ENCODE measurements around the gene IZUMO1R.

Gene IZUMO1R

GRCh38 chr11:94308024-94308423 is 3.6 kb downstream of the IZUMO1R start:
- H3K4me3 ChIP-seq (ENCODE audit: low read length), result no peak overlapping the region
- TF ChIP-seq ZNF274 (IDR thresholded peaks at IDR 0.05; ENCODE audit: low read depth, low read length), result no peak

- no peak for TF ChIP-seq ZNF274 (IDR thresholded peaks at IDR 0.05; ENCODE audit: low read depth, low read length)
- no peak overlapping the region for H3K4me3 ChIP-seq (ENCODE audit: low read length)
Measured at GRCh38 chr11:94309757-94310156, 5.4 kb downstream of the IZUMO1R start.

GRCh38 chr11:94310191-94310875 is 6.0 kb downstream of the IZUMO1R start:
- no peak for TF ChIP-seq ZNF274 (IDR thresholded peaks at IDR 0.05; ENCODE audit: low read depth, low read length)
- no peak overlapping the region for H3K4me3 ChIP-seq (ENCODE audit: low read length)

GRCh38 chr11:94312339-94312738 is 8.0 kb downstream of the IZUMO1R start:
- TF ChIP-seq ZNF274 (IDR thresholded peaks at IDR 0.05; ENCODE audit: low read depth, low read length), result no peak

GRCh38 chr11:94314064-94314463 is 9.7 kb downstream of the IZUMO1R start:
- no peak for TF ChIP-seq ZNF274 (IDR thresholded peaks at IDR 0.05; ENCODE audit: low read depth, low read length)
- no peak overlapping the region for H3K4me3 ChIP-seq (ENCODE audit: low read length)

More at GRCh38 chr11:94312339-94312738, 8.0 kb downstream of the IZUMO1R start:
- no peak overlapping the region for H3K4me3 ChIP-seq (ENCODE audit: low read length)

GRCh38 chr11:94315664-94316063 is 11.3 kb downstream of the IZUMO1R start:
- no peak overlapping the region for H3K4me3 ChIP-seq (ENCODE audit: low read length)
- no peak for TF ChIP-seq ZNF274 (IDR thresholded peaks at IDR 0.05; ENCODE audit: low read depth, low read length)

GRCh38 chr11:94322501-94322900 is 18.1 kb downstream of the IZUMO1R start:
- H3K4me3 ChIP-seq (ENCODE audit: low read length), result no peak overlapping the region
- TF ChIP-seq ZNF274 (IDR thresholded peaks at IDR 0.05; ENCODE audit: low read depth, low read length), result no peak

GRCh38 chr11:94325681-94326080 is 21.3 kb downstream of the IZUMO1R start:
- no peak for TF ChIP-seq ZNF274 (IDR thresholded peaks at IDR 0.05; ENCODE audit: low read depth, low read length)
- no peak overlapping the region for H3K4me3 ChIP-seq (ENCODE audit: low read length)

- H3K4me3 ChIP-seq (ENCODE audit: low read length), result no peak overlapping the region
- no peak for TF ChIP-seq ZNF274 (IDR thresholded peaks at IDR 0.05; ENCODE audit: low read depth, low read length)
Measured at GRCh38 chr11:94326947-94327346, 22.6 kb downstream of the IZUMO1R start.

- no peak overlapping the region for H3K4me3 ChIP-seq (ENCODE audit: low read length)
- no peak for TF ChIP-seq ZNF274 (IDR thresholded peaks at IDR 0.05; ENCODE audit: low read depth, low read length)
Measured at GRCh38 chr11:94328587-94329080, 24.3 kb downstream of the IZUMO1R start.

GRCh38 chr11:94329501-94329900 is 25.1 kb downstream of the IZUMO1R start:
- H3K4me3 ChIP-seq (ENCODE audit: low read length), result no peak overlapping the region
- TF ChIP-seq ZNF274 (IDR thresholded peaks at IDR 0.05; ENCODE audit: low read depth, low read length), result no peak

- H3K4me3 ChIP-seq (ENCODE audit: low read length), result no peak overlapping the region
- no peak for TF ChIP-seq ZNF274 (IDR thresholded peaks at IDR 0.05; ENCODE audit: low read depth, low read length)
Measured at GRCh38 chr11:94330789-94331188, 26.4 kb downstream of the IZUMO1R start.

- no peak for TF ChIP-seq ZNF274 (IDR thresholded peaks at IDR 0.05; ENCODE audit: low read depth, low read length)
- no peak overlapping the region for H3K4me3 ChIP-seq (ENCODE audit: low read length)
Measured at GRCh38 chr11:94332814-94333213, 28.4 kb downstream of the IZUMO1R start.

GRCh38 chr11:94336033-94336432 is 31.7 kb downstream of the IZUMO1R start:
- H3K4me3 ChIP-seq (ENCODE audit: low read length), result no peak overlapping the region
- TF ChIP-seq ZNF274 (IDR thresholded peaks at IDR 0.05; ENCODE audit: low read depth, low read length), result no peak

- H3K4me3 ChIP-seq (ENCODE audit: low read length), result no peak overlapping the region
- TF ChIP-seq ZNF274 (IDR thresholded peaks at IDR 0.05; ENCODE audit: low read depth, low read length), result no peak
Measured at GRCh38 chr11:94338651-94339050, 34.3 kb downstream of the IZUMO1R start.

- no peak overlapping the region for H3K4me3 ChIP-seq (ENCODE audit: low read length)
- TF ChIP-seq ZNF274 (IDR thresholded peaks at IDR 0.05; ENCODE audit: low read depth, low read length), result no peak
Measured at GRCh38 chr11:94342250-94342649, 37.9 kb downstream of the IZUMO1R start.

Data from GM08714 (cell line).